Measurements from ENCODE around the gene MUC15.

DNA sequence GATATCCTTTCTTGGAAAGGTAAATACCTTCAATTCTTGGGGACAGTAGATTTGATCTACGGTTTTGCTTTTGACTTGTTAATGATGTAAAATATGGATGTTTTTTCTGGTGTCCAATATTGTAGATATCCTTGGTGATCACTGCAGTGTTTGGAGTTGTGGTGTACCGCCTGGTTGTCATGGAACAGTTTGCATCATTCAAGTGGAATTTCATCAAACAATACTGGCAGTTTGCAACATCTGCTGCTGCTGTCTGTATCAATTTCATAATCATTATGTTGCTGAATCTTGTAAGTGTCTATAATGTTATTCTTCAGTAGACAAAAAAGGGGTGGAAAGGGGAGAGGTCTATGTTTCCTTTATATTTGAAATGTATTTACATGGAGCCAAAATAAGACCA, 27.4 kb upstream of the MUC15 start:
- no peak for TF ChIP-seq POLR2AphosphoS5 (IDR thresholded peaks at IDR 0.05; ENCODE audit: low read depth, low read length)
- no peak for TF ChIP-seq TAF1 (IDR thresholded peaks at IDR 0.05; ENCODE audit: borderline replicate concordance, insufficient read depth, low read length)
